NCI-H748 (cell line): ENCODE results near the gene TRMO.

Experiments used
- DNase-seq: peaks from one replicate; lab custom pipeline; 2025; ENCODE audit not compliant: unreplicated experiment; lab: John Stamatoyannopoulos, UW

Gene TRMO

DNA sequence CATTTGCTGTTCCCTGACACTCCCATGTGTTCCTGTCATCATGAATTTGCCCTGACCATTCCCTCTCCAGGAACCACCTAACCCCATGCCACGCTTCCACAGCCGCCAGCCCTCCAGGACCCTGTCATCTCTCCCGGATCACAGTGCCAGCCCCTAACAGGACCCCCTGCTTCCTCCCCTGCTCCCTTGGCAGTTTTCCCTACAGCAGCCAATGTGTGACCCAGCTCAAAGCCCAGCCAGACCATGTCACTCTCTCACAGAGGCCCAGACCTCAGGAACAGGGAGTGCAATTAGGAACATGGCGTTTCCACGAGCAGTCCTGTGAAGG is 61.2 kb downstream of the TRMO start:
- no peak for DNase-seq

DNA sequence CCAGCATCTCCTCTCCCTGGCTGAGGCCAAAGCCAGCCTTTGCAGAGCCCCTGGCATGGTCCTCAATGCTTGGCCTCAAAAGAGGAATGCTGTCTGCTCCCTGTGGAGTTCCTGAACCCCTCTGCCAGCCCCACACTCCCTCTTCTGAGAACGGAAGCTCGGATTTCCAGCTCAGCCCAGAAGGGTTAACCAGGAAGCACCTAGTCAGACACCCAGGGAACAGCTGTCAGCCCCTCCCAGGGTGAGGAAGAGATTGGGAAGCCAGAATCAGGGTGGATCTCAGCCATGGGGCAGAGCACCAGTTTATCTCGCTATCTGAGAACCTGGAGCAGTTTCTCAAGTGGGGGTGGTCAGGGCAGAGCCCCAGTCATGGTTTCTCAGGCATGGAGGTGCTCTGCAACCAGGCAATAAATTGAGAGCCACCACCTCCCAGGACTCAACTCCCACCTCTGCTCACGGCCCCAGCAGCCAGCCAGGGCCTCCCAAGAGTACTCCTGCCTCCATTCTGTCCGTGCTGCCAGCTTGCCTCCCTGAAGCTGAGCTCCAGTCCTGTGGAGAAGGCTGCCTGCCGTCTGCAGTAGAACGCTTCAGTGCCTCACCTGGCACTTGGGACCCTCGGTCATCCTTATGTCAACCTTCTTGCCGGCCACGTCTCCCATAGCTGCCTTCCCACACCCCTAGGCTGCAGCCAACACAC is 61.7 kb downstream of the TRMO start:
- DNase-seq = no peak

DNA sequence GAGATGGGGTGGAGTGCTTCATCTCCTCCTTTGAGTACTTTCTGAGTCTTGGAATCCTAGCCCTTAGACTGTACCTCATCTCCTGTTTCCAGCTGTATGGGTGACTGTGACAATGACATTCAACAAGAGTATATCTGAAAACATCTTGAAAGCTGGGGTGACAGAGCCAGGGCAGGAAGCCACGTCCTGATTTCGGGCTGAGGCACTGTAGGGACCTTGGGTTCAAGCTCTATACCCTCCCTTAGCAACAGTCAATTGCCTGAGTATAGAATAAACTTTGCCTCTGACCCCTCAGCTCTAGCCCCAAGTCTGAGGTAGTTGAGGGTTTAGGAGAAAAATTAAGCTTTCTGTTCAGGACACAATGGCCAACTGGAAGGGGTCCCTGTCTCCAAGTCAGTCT is 63.0 kb downstream of the TRMO start:
- DNase-seq = no peak

GRCh38 chr9:97858826-97859225 is 63.5 kb downstream of the TRMO start:
- DNase-seq = no peak

- no peak for DNase-seq
These were observed 63.9 kb downstream of the TRMO start for GRCh38 chr9:97858393-97858713.

DNA sequence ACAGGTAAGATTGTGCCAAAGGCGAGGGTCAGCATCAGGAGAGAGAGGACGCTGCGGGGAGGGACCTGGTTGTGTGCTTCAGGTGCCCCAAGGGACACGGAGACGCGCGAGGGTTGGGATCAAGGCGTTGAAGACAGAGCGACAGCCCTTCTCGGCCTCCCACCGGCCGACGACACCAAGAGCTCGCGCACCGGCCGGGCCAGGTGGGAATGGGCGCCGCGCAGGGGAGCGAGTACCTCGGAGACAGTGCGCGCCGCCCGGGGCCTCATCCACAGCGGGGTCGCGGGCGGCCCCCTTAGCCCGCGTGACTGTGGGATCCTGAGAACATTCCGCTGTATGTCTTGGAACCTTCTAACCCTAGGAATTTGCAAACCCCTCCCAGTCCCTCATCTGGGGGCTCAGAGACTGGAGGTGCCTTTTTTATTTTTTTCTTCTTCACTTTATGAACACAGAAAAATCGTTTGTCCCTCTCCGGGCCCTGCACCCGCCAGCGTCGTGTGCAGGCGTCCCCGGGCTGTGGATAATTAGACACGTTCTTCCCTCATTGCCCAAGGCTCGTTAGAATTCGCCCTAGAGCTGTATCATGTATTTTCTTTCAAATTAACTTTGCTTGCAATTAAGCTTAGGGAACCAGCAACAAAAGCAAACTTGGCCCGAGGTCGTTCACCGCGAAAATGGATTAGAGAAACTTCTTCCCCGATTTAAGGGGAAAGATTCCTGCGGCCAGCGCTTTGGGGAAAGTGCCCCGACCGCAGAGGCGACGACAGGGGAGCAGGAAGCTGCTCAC is 64.5 kb downstream of the TRMO start:
- no peak for DNase-seq

DNA sequence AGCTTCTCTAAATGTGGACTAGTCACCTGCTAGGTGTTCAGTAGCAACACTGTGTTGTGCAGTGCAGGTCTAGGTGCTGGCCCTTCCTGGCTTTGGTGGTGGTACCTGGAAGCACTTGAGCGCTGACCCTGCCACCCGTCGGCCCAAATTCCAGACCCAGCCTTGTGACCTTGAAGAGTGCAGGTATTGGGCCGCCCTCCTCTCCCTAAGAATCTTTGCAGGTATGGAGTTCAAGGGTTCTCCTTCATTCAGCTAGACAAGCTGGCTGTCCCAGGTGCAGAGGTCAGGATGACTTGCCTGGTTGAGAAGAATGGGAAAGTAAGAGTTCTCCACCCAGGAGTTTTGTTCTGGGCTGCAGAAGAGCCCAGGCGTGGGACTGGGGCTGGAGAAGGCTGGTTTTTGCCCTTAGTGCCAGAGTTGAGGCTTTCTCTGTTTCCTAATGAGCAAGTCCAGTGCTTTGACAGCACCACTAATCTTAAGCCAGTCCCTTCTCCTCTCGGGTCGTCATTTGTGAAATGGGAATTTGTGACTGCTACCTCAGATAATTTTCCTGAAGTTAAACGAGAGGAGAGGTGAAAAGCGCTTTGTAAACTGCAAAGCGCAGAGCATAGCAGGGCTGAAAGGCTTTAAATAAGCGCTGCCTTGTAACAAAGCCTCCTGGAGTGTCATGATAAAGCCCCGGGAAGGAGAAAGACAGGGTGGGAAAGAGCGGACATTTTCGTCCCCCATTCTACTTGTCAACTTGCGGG is 65.3 kb downstream of the TRMO start:
- DNase-seq = no peak

DNA sequence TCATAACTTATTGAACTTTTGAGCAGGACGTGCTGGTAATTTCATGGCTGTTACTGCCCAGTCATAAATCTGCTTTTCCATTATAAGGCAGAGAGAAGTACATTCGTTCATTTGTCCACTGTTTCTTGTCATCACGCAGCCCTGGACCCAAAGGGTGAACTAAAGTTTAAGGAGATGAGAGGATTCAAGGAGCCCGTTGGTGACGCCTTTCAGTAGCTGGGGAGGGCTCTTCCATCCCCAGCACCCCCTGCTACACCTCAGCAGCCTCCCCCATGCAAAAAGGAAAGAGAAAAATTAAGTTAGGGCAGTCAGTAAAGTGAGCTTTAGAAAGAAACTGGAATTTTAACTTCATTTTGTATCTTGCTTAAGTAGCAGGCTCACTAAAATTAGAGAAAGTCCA is 66.4 kb downstream of the TRMO start:
- no peak for DNase-seq

- no peak for DNase-seq
These were observed 66.8 kb downstream of the TRMO start for GRCh38 chr9:97855486-97855875.

DNA sequence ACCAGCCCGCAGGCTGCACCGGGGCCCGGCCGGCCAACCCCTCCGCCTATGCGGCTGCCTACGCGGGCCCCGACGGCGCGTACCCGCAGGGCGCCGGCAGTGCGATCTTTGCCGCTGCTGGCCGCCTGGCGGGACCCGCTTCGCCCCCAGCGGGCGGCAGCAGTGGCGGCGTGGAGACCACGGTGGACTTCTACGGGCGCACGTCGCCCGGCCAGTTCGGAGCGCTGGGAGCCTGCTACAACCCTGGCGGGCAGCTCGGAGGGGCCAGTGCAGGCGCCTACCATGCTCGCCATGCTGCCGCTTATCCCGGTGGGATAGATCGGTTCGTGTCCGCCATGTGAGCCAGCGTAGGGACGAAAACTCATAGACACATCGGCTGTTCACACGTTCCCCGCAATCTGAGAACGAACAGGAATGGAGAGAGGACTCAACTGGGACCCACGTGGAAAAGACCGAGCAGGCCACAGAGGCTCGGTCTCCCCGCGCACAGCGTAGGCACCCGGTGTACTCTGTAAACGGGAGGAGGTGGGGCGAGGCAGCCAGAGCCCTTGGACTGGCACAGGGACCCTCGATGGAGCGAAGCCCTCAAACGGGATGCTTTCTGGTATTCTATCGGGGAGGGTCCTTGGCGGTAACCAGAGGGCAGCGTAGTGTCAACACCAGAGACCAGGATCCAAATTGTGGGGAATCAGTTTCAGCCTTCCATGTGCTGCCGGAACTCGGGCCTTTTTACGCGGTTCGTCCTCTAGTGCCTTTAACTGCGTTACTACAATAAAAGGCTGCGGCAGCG is 67.4 kb downstream of the TRMO start:
- no peak for DNase-seq
